IPS-NIHi11 (cell line): Measurements from ENCODE around the gene ROBO1.

Experiments
- DNase-seq: peaks from one replicate; pipeline ENCODE4 v3.0.0; 2012; ENCODE audit warnings: mixed read lengths, low spot score

The ROBO1 gene

DNA sequence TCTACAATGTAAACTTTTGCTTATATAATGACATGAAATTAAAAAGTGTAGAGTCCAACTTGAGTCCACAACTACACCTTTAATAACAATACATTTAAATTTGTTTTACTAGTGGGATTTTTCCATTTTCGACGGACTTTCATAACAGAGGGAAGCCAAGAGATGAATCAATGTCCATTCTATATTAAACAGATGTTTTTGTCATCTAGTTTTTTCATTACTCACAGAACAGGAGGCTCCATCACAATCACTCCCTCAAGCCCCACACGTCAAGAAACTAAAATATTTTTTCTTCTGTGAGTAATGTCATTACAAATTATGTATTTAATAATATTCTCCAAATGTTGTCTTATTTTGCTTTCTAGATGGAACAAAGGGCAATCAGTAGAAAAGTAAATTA is 932.9 kb downstream of the ROBO1 start:
- no peak for DNase-seq

DNA sequence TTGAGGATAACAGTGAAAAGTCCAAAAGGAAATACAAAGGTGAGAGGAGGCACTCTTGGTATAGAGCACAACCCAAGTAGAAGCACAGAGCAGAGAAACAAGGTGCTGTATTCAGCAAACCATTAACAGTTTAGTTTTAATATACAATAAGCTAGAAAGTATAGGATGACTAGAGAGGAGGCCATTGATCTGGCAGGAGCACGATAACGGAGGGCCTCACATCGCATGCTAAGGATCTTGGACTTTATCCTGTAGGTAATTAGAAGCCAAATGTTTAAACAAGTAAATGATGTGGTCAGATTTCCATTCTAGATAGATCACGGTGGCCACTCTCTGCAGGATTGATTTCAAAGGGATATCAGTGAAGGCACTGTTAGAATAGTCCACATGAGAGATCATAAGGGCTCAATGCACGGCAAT is 935.0 kb downstream of the ROBO1 start:
- DNase-seq, result no peak

DNA sequence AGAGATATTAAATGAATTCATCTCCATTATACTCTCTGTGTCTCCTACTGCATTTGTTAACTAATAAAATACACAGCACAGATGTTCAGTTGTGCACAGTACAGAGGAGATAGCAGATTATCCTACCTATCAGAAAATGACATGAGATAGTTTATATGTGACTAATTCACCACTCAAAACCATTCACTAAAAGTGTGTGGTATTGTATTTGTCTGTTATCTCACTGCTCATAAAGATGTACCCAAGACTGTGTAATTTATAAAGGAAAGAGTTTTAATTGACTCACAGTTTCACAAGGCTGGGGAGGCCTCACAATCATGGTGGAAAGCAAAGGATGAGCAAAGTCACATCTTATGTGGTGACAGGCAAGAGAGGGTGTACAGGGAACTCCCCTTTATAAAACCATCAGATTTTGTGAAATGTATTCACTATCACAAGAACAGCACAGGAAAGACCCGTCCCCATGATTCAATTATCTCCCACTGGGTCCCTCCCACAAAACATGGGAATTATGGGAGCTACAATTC is 936.3 kb downstream of the ROBO1 start:
- no peak for DNase-seq

DNA sequence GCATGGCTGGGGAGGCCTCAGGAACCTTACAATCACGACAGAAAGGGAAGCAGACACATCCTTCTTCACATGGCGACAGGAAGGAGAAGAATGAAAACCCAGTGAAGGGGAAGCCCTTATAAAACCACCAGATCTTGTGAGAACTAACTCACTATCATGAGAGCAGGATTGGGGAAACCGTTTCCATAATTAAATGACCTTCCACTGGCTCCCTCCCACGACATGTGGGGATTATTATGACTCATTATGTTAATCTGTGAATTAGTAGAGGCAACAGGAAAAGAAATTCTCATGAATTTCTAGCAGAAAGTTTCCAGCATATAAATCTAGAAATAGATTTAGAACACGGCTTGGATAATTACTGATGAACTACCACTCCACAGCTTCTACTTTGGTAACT is 937.3 kb downstream of the ROBO1 start:
- DNase-seq, result no peak

DNA sequence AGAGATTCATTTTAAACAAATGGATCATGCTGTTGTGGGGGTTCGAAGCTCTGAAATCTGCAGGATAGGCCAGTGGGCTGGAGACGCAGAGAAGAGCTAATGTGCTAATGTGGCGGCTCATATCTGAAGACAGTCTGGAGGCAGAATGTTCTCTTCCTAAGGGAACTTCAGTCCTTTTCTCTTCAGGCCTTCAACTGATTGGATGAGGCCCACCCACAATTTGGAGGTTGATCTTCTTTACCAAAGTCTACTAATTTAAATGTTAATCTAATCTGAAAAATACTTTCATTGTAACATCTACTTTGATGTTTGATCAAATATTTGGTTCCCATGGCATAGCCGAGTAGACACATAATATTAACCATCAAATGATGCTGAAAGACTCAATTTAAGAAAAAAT is 940.2 kb downstream of the ROBO1 start:
- DNase-seq, result no peak

DNA sequence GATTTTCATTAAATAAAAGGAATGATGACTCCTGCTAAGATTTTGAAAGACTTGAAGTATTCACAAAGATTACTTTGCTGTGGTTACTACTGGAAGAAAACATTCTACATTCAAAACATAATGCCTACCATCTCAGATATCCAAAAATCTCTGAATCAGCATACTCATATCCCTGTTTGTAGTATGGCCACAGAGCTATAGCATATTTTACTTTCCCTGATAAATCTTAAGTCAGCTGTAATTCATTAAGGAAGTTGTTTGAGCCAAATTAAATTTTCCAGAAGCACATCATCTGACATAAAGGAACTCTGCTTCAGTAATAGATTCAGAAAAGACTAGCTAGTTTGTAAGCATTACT is 942.0 kb downstream of the ROBO1 start:
- DNase-seq, result no peak

DNA sequence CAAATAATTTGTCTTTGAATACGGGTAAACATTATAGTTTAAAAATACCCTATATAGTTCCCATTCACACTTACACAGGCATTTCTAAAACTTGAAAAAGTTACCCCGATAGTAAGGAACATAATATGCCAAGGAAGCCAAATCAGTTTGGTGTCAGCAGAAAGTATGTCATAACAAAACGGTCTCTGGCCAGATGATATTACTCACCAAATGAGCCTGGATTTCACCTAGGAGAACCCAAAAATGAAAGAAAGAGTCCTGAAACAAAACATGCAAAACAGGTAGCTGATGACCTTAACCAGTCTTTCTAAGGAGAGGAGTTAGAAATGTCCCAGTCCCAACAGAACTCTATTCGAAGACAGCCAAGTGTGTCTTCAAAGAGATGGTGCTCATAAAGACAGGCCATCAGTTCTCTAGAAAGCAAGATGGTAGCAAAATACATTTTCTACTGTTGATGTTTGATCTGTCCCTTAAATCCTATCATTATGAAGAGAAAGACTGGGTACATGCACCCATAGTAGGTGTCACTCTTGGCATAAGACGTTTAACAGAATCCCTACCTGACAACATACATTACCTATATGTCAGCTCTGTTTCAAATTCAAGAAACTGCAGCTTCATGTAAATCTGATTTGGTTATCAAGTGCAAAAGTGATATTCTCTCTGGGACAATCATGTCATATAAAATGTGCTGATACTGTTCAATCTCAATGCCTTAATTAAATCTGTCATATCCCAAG is 942.5 kb downstream of the ROBO1 start:
- no peak for DNase-seq

DNA sequence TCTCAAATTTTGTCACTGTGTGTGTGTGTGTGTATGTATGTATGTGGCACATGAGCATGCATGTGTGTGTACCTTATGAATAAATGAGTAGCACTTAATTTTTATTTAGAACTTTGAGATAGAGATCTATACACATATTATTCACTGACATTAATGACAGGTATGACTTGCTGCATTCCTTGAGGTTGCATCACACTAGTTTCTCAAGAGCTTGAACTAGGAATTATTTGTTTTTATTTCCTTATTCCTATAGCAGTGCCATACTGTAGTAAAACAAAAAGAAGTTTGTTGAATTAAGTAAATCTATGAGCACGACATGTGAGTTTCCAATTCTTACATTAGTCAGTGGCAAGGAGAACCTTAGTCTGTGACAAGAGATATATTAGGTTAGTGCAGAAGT is 943.9 kb downstream of the ROBO1 start:
- no peak for DNase-seq

DNA sequence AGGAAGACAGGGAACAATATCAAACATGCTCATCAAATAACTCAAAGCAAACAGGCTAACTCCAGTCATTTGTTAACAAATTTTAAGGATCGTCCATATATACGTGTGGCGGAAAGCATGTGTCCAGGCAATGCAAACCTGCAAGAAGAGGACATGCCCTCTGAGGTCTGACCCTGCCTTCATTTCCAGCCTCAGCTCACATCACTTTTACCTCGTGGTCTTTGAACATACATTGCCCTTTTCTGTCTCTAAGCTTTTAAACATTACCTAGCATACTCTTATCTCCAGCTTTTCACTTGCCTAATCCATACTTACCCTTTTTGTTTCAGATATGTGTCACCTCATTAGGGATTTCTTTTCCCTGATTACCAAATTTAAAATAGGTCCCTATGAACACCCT is 944.4 kb downstream of the ROBO1 start:
- no peak for DNase-seq

DNA sequence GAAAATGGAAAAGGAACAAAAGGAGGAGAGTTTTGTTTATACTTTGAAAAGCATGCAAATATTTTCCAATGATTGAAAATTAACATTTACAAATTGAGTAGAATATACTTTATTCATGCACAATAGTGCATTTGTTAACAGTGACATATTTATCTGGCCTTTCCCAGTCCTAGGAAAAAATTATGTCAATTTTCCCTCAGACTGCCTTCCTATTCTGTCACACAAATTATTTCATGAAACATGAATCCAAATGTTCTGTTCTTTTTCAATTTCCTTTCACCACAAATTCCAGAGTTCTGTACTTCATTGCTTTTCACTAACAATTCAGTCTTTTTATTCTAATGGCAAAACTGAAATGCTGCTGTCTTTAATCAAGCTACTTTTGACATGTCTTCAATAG is 945.1 kb downstream of the ROBO1 start:
- DNase-seq, result no peak

DNA sequence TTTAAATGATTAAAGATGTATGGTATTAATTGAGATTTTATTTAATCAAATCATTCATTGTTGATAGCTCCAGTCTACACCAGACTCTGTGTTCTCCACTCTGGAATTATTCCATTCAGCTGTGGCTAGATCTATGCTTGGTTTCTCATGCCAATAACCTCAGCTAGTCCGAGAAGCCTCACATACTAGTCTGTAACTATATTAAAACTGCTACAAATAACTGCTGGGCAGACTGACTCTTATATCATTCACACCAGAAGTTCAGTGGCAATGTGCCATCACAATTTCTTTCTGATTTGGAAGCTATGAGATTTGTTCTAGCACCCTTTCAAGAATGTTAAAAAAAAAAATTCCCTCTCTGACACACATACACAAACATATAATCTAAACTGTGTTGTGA is 947.3 kb downstream of the ROBO1 start:
- no peak for DNase-seq

DNA sequence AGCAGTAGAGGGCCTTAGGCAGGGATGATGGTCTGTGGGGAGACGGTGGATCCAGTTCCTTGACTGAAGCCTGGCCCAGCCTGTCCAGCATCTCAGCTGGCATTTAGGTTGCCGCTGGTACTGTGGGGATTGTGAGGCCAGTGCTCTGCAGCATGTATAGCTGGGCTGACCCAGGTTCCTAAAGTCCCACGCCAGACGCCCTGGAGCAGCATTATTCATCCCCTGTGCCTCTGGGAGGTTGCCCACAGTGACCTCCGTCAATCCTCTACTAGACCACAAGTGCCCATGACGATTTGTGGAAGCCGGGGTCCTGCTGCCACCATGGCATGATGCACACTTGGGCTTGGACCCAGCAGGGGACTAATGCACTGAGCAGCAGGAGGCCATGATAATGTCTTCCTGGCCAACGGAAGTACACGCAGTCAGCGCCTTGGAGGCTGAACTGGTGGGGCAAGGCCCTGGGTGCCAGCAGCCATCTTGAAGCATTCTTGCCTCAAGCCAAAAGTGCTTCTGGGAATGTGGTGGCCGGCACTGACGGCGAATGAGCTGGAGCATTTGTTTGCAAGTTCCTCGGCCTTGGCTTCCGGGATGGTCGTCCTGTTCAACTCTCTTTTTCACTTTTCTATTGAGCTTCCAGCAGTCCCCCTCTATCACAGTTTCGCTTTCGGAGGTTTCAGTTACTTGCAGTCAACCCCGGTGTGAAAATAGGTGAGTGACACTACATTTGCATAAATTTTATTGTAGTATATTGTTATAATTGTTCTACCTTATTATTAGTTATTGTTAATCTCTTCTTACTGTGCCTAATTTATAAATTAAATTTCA is 949.4 kb downstream of the ROBO1 start:
- no peak for DNase-seq

DNA sequence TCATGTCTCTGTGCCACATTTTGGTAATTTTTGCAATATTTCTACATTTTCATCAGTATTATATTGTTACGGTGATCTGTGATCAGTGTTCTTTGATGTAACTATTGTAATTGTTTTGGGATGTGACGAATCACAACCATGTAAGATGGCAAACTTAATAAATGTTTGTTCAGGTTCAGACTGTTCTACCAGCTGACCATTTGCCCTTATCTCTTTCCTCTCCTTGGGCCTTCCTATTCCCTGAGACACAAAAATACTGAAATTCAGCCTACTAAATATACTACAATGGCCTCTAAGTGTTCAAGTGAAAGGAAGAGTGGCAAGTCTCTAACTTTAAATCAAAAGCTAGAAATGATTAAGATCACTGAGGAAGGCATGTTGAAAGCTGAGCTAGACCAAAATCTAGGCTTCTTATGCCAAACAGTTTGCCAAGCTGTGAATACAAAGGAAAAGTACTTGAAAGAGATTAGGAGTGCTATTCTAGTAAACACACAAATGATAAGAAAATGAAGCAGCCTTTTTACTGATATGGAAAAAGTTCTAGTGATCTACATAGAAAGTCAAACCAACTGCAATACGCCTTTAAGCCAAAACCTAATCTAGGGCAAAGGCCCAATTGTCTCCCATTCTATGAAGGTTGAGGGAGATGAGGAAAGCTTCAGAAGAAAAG is 952.8 kb downstream of the ROBO1 start:
- no peak for DNase-seq

DNA sequence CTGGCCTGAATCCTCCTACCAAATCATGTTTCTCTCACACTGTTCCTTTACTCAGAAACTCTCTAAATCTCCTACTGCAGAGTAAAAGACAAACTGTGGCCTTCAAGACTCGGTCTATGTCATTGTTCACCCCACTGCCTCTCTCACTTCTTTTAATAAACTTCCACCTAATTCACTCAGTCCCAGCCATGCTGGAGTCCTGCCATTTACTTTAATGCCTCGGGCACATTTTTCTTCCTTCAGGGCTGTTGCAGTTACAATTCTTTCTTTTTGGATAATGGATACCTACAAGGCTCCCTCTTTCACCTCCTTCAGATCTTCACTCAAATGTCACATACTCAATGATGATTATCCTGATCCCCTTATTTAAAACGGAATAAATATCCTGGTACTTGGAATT is 955.6 kb downstream of the ROBO1 start:
- DNase-seq, result no peak

DNA sequence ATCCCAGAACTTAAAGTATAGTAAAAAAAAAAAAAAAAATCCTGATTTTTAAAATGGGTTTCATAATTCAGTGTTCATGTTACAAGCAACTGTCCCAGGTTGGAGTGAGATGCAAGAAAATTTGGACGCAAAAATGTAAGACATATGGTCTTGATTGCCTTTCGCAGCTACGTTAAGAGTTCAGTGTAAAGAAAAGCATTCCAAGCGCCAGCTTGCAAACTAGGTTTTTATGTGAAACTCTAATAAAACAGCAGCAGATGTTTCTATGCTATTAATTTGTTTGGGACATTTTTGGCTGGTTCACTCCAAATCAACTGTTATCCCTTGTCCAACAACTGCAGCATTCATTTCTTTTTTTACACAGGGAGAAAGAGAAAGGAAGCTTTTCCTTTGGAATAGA is 957.8 kb downstream of the ROBO1 start:
- no peak for DNase-seq

DNA sequence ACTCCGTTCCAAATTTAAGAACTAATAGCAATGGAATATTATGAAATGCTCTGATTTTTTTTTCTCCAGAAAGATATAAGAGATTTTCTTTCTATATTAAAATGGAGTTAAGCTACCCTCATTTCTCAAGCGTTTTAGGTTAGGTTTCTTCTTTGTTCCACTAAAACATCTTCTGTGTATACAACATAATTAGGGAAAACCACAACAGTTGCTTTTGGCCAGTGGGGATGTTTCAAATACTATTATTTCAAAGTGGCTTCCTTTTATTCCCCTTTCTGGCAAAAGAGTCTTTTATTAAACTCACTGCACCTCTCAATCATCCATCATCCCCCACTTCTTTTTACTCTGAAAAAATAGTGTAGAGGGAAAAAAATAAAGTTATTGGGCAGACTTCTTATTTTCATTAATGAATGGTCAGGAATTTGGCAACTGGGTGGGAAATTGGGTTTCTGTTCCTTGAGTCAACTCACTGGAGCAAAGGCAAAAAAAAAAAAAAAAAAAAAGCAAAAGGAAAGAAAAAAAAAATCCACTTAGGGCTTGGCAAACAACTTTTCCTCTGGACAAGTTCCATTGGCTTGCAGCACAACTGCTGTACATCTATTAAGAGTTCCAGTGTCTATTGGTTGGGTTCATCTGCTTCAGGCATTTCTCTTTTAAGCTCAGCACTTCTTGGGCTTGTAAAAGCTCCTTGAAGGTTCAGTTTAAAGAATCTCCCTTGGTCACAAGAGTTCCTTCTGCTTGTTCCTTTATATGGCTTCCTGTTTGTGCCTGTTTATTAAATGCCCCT is 963.4 kb downstream of the ROBO1 start:
- DNase-seq, result no peak

DNA sequence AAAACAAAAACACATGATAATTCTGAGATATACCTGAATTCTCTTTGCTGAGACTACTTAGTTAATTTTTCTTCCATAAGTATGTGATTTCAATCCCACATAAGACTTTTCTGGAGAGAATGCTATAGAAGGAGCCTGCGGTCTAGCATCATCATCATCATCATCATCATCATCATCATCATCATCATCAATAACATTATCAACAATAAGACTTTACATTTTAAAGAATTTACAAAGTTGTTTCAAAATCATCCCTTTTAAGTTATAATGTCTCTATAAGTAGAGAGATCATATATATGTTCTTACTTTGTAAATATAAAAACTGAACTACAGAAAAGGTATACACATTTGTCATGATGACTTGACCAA is 965.3 kb downstream of the ROBO1 start:
- DNase-seq, result no peak

DNA sequence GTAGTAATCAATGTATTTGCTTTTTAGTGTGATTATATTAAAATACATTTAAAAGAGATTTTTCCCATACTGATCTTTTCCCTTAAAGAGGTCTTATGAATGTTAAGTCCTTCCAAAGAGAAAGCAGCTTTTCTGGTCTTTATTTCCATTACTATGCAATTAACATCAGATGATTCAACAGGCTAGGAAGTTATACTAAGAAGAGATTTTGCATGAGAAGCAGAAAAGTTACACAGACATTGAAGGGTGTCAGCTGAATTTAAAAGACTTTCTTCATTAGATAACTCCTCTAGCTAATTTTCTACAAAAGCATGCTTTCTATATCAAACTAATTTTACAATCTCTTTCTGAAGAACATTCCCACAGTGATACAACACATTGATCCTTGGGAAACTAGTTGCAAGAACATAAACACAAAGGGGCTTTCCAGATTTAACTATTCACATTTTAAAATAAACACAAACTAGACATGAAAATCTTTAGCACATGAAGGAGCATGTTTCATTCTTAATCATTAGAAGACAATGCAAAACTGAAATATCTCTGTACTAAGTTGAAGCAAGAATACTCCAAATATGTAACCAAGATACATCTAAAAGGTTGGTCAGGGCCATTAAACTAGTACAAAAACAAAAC is 965.8 kb downstream of the ROBO1 start:
- no peak for DNase-seq

DNA sequence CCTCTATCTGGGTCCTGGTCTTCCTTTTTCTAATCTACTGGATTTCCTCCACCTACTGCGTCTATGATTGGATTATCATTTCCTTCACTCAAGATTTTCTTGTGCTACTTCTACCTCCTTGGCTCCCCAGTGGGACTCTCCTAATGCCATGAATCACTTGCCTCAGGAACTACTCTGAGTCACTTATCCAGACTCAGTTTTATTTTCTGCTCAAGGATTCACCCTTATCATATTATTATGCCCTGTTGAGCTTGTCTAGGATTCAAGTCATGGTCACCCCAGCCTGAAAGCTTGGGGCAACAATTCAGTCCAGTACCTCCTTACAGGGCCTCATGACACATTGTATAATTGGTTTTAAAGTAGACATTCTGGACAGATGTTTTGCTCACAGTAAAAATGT is 968.1 kb downstream of the ROBO1 start:
- DNase-seq, result no peak

DNA sequence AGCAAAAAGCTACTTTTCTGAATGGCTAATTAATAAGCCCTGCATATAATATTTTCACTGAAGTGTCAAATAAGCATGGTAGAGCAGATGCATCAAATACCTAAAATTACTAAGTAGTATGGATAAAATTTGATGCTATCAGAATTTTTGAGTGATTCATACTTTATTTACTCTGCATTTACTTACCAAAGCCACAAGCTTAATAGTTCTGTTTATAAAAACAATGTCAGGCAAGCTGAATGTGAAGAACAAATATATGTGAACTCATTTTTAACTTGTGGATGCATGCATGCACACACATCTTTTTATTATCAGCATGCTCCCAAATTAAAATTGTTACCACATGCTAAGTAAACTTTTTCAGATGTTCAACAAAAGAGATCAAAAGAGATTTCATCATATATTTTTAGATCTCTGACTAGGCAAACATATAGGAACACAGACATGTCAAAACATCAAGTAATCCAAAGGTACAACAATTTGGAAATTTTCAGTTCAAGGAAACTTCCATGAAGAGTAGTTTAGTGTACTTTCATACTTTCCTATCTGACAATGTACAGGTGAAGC is 969.4 kb downstream of the ROBO1 start:
- DNase-seq, result no peak

DNA sequence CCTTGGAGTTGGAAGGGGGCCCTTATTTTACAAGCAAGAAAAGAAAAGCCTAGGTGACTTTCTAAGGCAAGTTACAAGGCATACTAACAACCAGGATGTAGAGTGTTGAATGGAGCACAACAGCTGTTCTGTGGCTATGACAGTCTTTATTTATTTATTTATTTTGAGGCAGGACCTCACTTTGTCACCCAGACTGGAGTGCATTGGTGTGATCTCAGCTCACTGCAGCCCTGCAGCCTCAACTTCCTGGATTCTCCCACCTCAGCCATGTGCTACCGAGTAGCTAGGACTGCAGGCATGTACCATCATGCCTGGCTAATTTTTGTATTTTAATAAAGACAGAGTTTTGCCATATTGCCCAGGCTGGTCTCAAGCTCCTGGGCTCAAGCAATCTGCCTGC is 973.4 kb downstream of the ROBO1 start:
- no peak for DNase-seq
